GM21576 (cell line): Measurements from ENCODE around the gene FRMD4B.

ENCODE experiments used
- ATAC-seq: cut with Tn5 transposase; IDR thresholded peaks from one replicate; pipeline ENCODE4 v1.9.1; 2021; ENCODE audit warnings: mild to moderate bottlenecking, moderate library complexity; ENCODE audit not compliant: unreplicated experiment

Gene FRMD4B

DNA sequence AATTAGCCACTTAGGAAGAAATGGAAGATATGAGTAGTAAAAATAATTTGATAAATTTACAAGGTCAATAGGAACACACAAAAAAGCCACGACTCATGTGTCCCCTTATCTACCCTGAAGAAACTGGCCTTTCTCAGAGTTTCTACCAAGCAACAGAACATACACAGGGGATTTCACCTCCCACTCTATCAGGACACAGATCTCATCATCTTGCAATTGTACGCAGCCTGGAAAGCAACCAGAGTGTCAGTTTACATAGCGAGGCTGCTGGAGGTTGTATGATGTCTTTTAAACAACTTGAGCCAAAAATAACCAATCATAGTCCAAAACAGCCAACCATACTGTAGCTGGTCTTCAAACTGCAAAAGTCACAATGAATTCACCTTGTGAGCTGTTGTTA is 243.8 kb downstream of the FRMD4B start:
- no peak for ATAC-seq

DNA sequence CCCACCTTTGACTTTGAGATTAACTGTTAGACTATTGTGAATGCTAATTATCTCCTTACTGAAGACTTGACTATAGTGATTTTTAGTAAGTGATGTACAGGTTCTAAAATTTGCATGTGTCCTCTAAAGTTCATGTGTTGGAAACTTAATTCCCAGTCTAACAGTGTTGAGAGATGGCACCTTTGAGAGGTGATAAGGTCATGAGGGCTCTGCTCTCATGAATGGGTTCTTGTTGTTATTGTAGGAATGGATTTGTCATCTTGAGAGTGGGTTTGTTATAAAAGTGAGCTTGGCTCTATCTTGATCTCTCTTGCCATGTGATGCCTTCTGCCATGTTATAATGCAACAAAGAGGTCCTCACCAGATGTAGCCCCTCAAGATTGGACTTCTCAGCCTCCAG is 244.6 kb downstream of the FRMD4B start:
- no peak for ATAC-seq

DNA sequence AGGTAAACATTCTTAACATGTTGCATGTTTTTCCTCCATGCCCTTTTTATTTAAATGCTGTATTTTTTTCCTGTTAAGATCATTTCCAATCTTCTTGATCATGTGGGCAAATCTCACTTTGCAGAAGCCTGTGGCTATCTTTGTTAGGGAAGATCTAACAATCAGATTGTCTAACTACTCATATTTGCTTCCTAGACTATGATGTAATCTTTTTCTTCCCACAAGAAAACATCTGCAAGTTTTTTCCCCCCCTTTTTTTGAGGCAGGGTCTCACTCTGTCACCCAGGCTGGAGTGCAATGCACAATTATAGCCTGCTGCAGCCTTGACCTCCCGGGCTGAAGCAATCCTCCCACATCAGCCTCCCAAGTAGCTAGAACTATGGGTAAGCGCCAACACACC is 248.5 kb downstream of the FRMD4B start:
- no peak for ATAC-seq

DNA sequence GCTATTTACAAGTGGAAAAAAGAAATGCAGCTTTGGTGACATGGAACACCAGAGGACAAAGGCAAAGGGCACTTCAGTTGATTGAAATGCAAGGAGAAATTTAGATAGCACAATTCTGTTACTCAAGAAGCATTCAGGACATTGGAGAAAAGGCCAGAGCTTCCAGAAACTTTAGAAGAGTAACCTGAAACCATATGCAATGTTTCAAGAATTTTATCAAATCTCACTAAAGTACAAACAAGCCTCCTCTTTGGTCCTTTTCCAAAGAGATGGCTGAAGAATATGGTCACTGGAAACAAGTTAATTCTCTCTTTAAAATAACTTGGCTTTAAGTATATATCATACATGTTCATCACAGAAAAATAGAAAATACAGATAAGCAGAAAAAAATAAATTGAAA is 248.9 kb downstream of the FRMD4B start:
- no peak for ATAC-seq

DNA sequence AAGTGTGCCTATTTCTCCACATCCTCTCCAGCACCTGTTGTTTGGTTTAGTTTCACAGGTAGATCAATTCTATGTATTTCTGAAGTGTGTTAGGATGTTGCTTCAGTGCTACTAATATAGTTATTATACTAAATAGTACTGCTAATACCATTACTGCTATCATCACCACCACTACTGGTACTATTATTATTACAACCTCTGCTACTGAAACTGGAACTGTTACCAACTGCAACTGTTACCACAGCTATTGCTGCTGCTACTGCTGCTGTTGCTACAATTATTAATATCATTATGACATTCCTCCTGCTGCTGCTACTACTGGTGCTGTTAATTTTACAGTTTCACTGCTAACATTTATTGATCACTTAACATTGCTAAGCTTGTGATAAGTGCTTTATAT is 255.2 kb downstream of the FRMD4B start:
- peak; percentile 95 for ATAC-seq

DNA sequence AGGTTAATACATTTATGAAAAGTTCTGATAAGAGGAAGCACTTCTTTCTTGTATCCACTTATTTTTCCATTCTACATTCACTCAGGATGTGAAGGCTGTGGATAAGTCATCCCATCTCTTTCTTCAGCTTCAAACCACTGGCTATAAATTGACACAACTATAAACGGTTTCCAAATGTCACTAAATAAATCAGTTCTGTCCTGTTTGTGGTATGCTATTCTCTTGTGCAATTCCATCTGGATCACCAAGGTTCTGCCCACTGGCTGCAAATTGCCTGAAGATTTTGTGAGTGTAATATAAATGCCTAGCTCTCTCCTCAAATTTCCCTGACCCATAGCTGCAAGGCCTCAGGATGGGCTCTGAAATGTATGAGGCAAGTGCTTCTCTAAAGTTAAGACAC is 256.4 kb downstream of the FRMD4B start:
- ATAC-seq: no peak

DNA sequence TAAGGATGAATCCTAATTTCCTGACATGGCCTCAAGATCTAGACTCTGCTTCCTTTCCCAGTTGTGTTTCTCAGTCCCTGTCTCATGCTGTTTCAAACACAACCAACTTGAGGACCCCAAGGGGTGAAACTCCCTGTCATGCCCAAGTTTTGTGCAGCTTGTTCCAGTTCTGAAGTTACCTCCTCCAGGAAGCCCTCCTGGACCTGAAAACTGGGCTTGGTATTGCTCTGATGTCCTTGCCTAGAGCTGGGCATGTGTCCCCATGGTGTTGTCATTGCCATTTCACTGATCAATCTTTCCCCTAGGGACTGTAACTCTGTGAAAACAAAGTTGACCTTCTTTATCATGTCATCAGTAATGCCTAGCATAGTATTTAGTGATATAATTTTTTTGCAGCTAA is 257.4 kb downstream of the FRMD4B start:
- ATAC-seq: no peak

DNA sequence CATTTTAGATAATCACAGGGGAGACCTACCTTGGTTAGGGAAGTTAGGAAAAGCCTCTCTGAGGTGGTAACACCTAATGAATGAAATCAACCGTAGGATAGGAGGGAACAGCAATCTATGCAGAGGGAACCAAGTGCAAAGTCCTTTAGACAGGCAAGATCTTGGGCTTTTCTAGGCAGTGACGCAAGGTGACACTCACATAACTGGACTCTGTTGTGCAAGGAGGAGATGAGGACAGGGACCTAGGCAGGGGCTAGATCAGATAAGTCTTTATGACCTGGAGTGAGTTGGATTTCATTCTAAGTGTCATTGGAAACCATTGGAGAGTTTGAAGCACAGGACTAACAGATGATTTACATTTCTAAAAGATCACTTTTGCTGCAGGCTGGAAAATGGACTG is 258.9 kb downstream of the FRMD4B start:
- ATAC-seq: no peak

DNA sequence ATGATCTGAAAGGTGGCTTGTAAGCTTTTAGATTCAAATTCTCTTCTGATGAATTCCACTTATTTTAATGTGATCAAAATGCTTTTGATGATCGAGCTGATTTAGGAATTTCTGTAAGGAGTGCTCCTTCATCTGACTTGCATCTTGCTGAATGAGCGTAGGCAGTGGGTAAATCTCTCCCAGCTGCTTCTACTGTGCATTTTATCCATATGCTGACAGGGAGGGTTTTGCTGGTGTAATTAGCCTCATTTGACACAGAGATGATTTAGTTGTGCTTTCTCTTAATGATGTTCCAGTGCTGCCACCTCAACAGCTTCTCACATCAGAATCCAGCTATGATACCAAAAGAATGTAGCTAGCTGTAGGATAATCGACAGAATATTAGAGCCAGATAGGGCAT is 259.7 kb downstream of the FRMD4B start:
- ATAC-seq: no peak

DNA sequence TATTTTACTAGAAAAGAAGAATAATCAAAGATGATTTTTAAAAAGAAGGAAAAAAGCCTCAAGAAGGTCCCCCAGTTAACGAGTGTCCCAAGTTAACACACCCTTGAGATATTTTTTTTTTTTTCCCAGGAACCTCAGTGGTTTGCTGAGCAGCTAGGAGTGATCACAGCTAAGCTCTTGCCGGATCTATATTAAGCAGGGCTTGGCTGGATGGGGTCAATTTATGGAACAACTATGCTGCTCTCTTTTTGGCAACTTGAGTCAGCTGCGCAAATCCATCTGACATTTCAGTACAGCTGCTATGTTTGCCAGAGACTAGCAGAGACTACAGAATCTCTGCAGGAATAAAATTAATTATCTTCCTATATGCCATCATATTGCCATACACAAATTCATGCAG is 263.5 kb downstream of the FRMD4B start, which contains the start of gene LMOD3:
LMOD3 (minus strand) TSS at position 193 of the 400 bp plus-strand sequence. CDS start 209 bp downstream, outside the sequence.
- no peak for ATAC-seq

DNA sequence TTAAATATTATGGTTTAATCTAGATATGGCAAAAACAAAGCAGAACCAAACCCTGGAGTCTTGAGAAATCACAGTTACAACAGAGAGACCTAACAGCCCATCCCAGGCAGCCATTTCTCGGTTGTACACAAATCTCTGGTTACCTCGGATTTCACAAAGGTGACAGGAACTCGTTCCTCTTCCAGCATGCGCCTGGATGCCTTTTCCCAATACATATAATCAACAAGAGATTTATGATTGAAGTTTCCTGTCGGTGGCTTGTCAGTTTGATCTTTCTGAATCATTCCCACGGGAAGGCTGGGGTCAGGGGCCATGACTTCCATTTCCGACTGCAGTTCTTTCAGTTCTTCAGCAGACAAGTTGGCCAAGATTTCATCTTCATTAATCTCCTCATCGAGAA is 263.9 kb downstream of the FRMD4B start:
- no peak for ATAC-seq

DNA sequence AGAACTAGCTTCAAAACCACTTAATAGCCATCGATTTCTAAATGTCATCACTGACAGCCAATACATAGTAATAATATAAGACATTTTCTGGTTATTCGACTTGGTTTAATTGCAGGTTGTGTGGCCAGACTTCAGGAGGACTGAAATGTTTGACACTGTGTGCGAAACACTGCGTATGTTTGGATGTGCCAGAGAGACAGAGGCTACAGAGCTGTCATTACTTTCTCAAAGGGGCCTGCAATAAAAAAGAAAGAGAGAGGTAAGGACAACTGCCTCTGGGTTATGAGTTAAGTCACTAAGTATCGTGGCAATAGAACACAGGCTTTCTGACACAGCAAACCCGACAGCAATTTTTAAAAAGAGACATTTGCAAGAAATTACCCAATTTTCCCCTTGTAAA is 264.4 kb downstream of the FRMD4B start:
- no peak for ATAC-seq

DNA sequence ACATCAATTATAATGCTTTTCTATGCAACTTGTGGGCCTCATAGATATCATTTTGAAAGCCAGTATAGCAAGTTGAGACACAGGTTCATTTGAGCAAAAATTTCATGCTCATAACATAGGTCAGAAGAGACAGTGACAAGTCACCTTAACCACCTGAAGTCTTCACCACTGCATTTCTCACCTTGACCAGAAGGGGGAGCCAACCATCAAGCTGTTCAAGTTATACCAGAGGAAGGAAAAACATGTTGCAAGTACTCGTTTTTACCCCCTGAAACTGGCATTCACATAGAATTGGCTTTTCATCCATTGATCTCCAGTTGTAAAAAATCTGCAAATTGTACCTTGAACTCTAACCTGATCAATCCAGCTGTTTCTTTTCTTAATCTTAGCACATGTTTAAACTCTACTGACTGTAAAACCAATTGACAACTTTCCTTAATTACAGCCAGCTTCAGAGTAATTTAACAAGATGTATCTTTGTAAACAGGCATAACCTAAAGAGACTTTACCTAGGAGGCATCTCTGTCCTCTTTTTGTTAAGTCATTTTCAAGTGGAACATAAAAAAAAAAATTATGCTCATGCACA is 264.9 kb downstream of the FRMD4B start:
- ATAC-seq: peak; percentile 85
